GM12801 (cell line): ENCODE measurements around the gene TAF4B.

ENCODE experiments used
- CTCF ChIP-seq: IDR thresholded peaks from one replicate; pipeline ENCODE4 v1.5.1; 2011; ENCODE audit warnings: control low read depth; ENCODE audit not compliant: insufficient read length; ENCODE audit errors: extremely low read depth

TAF4B gene

GRCh38 chr18:26394047-26394654 lies 167.9 kb downstream of the TAF4B start:
- no peak for TF ChIP-seq CTCF

DNA sequence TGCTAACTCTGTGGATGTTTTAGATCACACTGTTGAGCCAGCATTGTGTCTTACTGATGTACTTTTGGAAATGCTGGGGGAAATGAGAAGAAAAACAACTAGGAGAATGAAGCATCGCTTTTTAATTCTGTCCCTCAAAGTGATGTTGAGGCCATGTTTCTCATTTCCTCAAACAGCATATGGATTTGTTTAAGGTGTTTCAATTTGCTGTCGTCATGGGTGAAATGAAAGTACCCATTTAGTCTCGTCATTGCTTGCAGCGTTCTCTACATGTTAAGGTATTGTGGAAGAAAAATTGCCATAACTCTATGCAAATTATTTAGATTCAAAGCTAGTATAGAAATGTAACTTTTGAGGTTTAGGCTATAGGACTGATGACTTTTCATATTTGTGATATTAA lies 170.8 kb downstream of the TAF4B start:
- no peak for TF ChIP-seq CTCF

- TF ChIP-seq CTCF = no peak
These were observed 177.2 kb downstream of the TAF4B start for GRCh38 chr18:26403491-26403890.

DNA sequence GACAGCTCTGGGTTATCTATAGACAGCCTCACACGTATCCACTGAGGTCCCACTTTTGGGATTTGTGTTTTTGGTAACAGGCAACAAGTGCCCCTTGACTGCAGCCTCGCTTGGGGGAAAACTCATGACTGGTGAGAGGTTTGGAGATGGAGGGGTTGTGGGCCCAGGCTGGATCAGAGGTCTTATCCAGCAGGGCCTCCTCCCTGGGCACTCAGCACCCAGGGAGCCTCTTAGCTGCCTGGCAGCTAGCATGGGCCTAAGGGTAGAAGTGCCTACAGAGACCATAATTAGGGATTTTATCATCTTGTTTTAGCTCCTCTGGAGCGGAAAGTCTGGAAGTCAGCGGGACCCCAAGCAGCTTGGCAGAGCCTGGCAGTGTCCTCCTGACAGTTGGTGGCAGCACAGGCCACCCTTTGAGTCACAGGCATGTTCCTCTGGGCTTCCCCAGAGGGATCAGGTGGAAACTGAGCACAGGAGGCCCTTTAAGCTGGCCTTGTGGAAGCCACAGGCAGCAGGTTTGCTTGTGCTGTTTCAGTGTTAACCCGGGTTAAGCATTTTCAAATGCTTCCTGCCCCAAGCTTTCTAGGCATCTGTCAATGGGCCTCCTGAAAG lies 179.1 kb downstream of the TAF4B start:
- TF ChIP-seq CTCF = no peak

DNA sequence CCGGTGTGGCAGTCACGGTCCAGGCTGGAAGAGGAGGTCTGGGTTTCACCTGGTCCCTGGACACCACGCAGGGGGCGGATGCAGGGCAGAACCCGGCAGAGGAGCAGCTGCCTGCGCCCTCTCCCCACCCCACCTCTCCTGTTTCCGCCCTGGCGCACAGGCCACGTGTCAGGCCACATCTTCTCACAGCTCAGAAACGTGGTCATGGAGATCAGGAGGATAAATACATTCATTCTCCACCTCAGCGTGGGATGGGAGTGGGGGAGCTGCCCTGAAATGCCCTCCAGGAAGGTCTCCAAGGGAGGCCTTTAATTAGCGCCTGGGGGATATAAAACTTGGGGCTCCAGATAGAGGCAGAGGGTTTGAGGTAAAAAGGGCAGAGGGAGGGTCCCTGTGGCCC lies 180.1 kb downstream of the TAF4B start:
- no peak for TF ChIP-seq CTCF

GRCh38 chr18:26406854-26407517 lies 180.7 kb downstream of the TAF4B start:
- no peak for TF ChIP-seq CTCF

DNA sequence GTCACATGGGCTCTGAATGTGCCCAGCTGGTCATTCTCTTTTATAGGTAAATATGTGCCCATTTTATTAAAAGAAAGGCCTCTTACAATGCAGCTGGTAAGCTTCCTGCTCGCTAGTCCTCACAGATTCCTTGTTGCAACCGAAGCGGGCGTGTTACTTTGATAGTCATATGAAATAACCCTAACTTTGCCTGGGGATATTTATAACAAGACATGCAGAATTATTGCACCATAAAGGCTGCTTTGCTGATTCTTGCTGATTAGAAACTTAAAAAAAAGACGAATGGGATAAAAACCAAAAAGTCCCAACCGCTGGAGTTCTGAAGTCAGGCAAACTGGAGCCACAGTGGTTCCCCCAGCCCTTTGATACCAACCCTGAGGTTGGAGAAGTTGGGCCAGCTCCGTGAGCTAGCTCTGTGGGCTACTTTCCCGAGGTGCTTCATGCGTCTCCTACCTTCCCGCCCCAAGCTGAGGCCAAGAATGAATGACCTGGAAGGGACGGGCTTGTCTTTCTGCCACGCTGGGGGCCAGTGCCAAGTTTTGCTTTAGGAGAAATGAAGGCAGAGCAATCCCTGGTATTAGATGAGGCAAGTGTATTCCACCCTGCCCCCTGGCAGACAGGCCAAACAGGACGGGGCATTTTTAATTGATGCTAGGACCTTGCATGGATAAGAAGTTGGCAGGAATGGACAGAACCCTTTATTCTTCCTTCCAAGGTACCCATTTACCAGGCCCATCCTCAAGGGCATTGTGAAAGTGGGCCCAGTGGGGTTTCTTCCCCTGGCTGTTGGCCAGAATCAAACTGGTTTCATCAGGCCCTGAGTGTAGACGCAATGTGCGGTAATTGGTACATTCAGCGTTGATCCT lies 181.7 kb downstream of the TAF4B start:
- no peak for TF ChIP-seq CTCF
